H9 (cell line): Measurements from ENCODE around the gene PDZD2. TPM values are rescaled to one million over a fixed set of nuclear protein-coding genes. Genes with fewer than 3 reads are reported as not detected.
A peak's percentile ranks its signal among the peaks of the same experiment; 100 is the strongest.

Source experiments
- DNase-seq: peaks from one replicate; pipeline ENCODE4 v3.0.0-alpha.2; 2017
- H2AFZ ChIP-seq: one replicate; pipeline ENCODE4 v1.6.1; 2013; ENCODE audit warnings: mild to moderate bottlenecking, low read length, control low read depth, moderate library complexity
- H2AK5ac ChIP-seq: 2 replicates; pipeline ENCODE4 v1.6.1; 2013; ENCODE audit warnings: low read length, control low read depth, mixed read lengths; ENCODE audit not compliant: insufficient read length
- H2BK120ac ChIP-seq: one replicate; pipeline ENCODE4 v1.6.1; 2013; ENCODE audit warnings: low read depth, mild to moderate bottlenecking, low read length, control low read depth, inconsistent platforms; ENCODE audit not compliant: poor library complexity, severe bottlenecking
- H2BK12ac ChIP-seq: 2 replicates; pipeline ENCODE4 v1.6.1; 2013; ENCODE audit warnings: low read length, control low read depth, mixed read lengths, low read depth; ENCODE audit not compliant: insufficient read length
- H2BK15ac ChIP-seq: 2 replicates; pipeline ENCODE4 v1.6.1; 2013; ENCODE audit warnings: low read depth, low read length, control low read depth
- H2BK20ac ChIP-seq: one replicate; pipeline ENCODE4 v1.6.1; 2013; ENCODE audit warnings: low read depth, mild to moderate bottlenecking, low read length, control low read depth, inconsistent platforms; ENCODE audit not compliant: poor library complexity, severe bottlenecking
- H2BK5ac ChIP-seq: 2 replicates; pipeline ENCODE4 v1.6.1; 2013; ENCODE audit warnings: low read length, control low read depth, mixed read lengths; ENCODE audit not compliant: insufficient read length
- H3K14ac ChIP-seq: 2 replicates; pipeline ENCODE4 v1.6.1; 2013; ENCODE audit warnings: low read length, control low read depth; ENCODE audit not compliant: insufficient read depth
- H3K18ac ChIP-seq: 2 replicates; pipeline ENCODE4 v1.6.1; 2013; ENCODE audit warnings: low read depth, mild to moderate bottlenecking, mixed read lengths, low read length, control low read depth; ENCODE audit not compliant: insufficient read length
- H3K23ac ChIP-seq: 2 replicates; pipeline ENCODE4 v1.6.1; 2013; ENCODE audit warnings: low read length, control low read depth, mixed read lengths, low read depth; ENCODE audit not compliant: insufficient read length
- H3K23me2 ChIP-seq: 2 replicates; pipeline ENCODE4 v1.6.1; 2013; ENCODE audit warnings: low read depth, mild to moderate bottlenecking, mixed read lengths, low read length, control low read depth; ENCODE audit not compliant: insufficient read length, poor library complexity, severe bottlenecking
- H3K27ac ChIP-seq: 2 replicates; pipeline ENCODE4 v1.5.1; 2013; ENCODE audit warnings: low read length, control low read depth, mixed read lengths, low read depth; ENCODE audit not compliant: insufficient read length
- H3K27me3 ChIP-seq: 2 replicates; pipeline ENCODE4 v1.6.1; 2013; ENCODE audit warnings: low read length, control low read depth, inconsistent platforms; ENCODE audit not compliant: insufficient read depth
- H3K4ac ChIP-seq: 2 replicates; pipeline ENCODE4 v1.6.1; 2013; ENCODE audit warnings: low read depth, mild to moderate bottlenecking, control low read depth, inconsistent platforms, low read length, moderate library complexity
- H3K4me1 ChIP-seq: 2 replicates; pipeline ENCODE4 v1.6.1; 2013; ENCODE audit warnings: low read length, control low read depth, inconsistent platforms; ENCODE audit not compliant: insufficient read depth
- H3K4me2 ChIP-seq: 2 replicates; pipeline ENCODE4 v1.6.1; 2013; ENCODE audit warnings: low read length, control low read depth, mixed read lengths; ENCODE audit not compliant: insufficient read length, insufficient read depth
- H3K56ac ChIP-seq: 2 replicates; pipeline ENCODE4 v1.6.1; 2013; ENCODE audit warnings: low read depth, mild to moderate bottlenecking, mixed read lengths, low read length, control low read depth; ENCODE audit not compliant: insufficient read length
- H3K79me1 ChIP-seq: 2 replicates; pipeline ENCODE4 v1.6.1; 2013; ENCODE audit warnings: low read depth, mild to moderate bottlenecking, moderate library complexity, low read length, control low read depth, inconsistent platforms; ENCODE audit not compliant: insufficient read depth, poor library complexity, severe bottlenecking
- H3K79me2 ChIP-seq: 2 replicates; pipeline ENCODE4 v1.6.1; 2013; ENCODE audit warnings: low read length, control low read depth, inconsistent platforms; ENCODE audit not compliant: insufficient read depth
- H3K9ac ChIP-seq: 2 replicates; pipeline ENCODE4 v1.6.1; 2013; ENCODE audit warnings: low read length, control low read depth, mixed read lengths; ENCODE audit not compliant: insufficient read length; ENCODE audit errors: extremely low read depth
- H3K9me3 ChIP-seq: one replicate; pipeline ENCODE4 v1.6.1; 2013; ENCODE audit warnings: low read depth, low read length, inconsistent platforms; ENCODE audit not compliant: control insufficient read depth
- H3T11ph ChIP-seq: one replicate; pipeline ENCODE4 v1.6.1; 2013; ENCODE audit warnings: mild to moderate bottlenecking, low read length, control low read depth, inconsistent platforms
- H4K20me1 ChIP-seq: one replicate; pipeline ENCODE4 v1.6.1; 2013; ENCODE audit not compliant: control insufficient read depth, insufficient read length, insufficient read depth
- H4K5ac ChIP-seq: 2 replicates; pipeline ENCODE4 v1.6.1; 2013; ENCODE audit warnings: low read depth, mild to moderate bottlenecking, mixed read lengths, low read length, control low read depth; ENCODE audit not compliant: insufficient read length
- H4K8ac ChIP-seq: replicated peaks from 2 replicates; pipeline ENCODE4 v1.6.1; 2013; ENCODE audit warnings: low read length, control low read depth, mixed read lengths, low read depth; ENCODE audit not compliant: insufficient read length
- H4K91ac ChIP-seq: 2 replicates; pipeline ENCODE4 v1.6.1; 2013; ENCODE audit warnings: low read depth, mild to moderate bottlenecking, moderate library complexity, mixed read lengths, low read length, control low read depth; ENCODE audit not compliant: insufficient read length
- H3K27ac Mint-ChIP-seq, 3 experiments: 2 replicates in 2 of 3; 3 replicates in 1 of 3; pipeline ENCODE4 v1.8.0; 2020 to 2021; ENCODE audit warnings: mixed read lengths in 3 of 3, mild to moderate bottlenecking in 1 of 3, moderate library complexity in 1 of 3
- H3K27me3 Mint-ChIP-seq: 2 replicates; pipeline ENCODE4 v1.8.0; 2021; ENCODE audit warnings: low read depth, mild to moderate bottlenecking, moderate library complexity, mixed read lengths
- H3K36me3 Mint-ChIP-seq, 3 experiments: 2 replicates in 2 of 3; 3 replicates in 1 of 3; pipeline ENCODE4 v1.8.0; 2020 to 2021; ENCODE audit warnings: low read depth in 3 of 3, mixed read lengths in 3 of 3; ENCODE audit not compliant: insufficient read depth in 1 of 3
- H3K4me1 Mint-ChIP-seq, 2 experiments: 2 replicates each; pipeline ENCODE4 v1.8.0; 2020; ENCODE audit warnings: mixed read lengths in 2 of 2
- H3K4me3 Mint-ChIP-seq, 2 experiments: 2 replicates in 1 of 2; 3 replicates in 1 of 2; pipeline ENCODE4 v1.8.0; 2020 to 2021; ENCODE audit warnings: mild to moderate bottlenecking in 2 of 2, mixed read lengths in 2 of 2, moderate library complexity in 1 of 2
- H3K9me3 Mint-ChIP-seq, 2 experiments: 2 replicates in 1 of 2; 3 replicates in 1 of 2; pipeline ENCODE4 v1.8.0; 2020; ENCODE audit warnings: mild to moderate bottlenecking in 2 of 2, mixed read lengths in 2 of 2, moderate library complexity in 1 of 2
- CTCF ChIP-seq: fragments of 200-600 bp; sonication (generic); conservative IDR thresholded peaks from 3 replicates; pipeline ENCODE4 v1.8.0; 2021; ENCODE audit warnings: antibody characterized with exemption, mild to moderate bottlenecking
- WGBS: extraction: QIAGEN DNeasy Blood & Tissue Kit; methylation state at CpG from one replicate; pipeline ENCODE4 v1.1.7; 2013; ENCODE audit warnings: missing lambda C conversion rate, low lambda C conversion rate, mixed read lengths; ENCODE audit not compliant: insufficient read length; ENCODE audit errors: extremely low coverage; 5-methylcytosine and 5-hydroxymethylcytosine counted together
- total RNA-seq: library from RNA; stranded (reverse); gene quantifications from 2 replicates; pipeline ENCODE4 v1.2.1, GENCODE V29; 2021

The PDZD2 gene
- total RNA-seq, 1 experiment from 2014 or later: 9.9 TPM

- Mint-ChIP-seq H3K4me3 (no peak overlapping the region), H3K4me1 (peaks cover 6% of the 10 kb centered on the region in 2 experiments), H3K27me3 (no peaks in the 10 kb centered on the region), H3K36me3 (peaks cover 0 to 72% (median 14%) of the 10 kb centered on the region in 3 experiments; a peak in 6 of 7 replicates), H3K27ac (0 out of 7 replicates have a peak overlapping the region, but pooled peaks of 2 of the 3 experiments have one; percentile 4 to 5), H3K9me3 (no peaks in the 10 kb centered on the region)
- H3K14ac ChIP-seq: no peak overlapping the region
- H2BK20ac ChIP-seq: no peak overlapping the region
- H3T11ph ChIP-seq: no peak overlapping the region
- H3K4me2 ChIP-seq: no peak overlapping the region
- no peaks in the 10 kb centered on the region for H3K23me2 ChIP-seq
- H2BK15ac ChIP-seq: no peak overlapping the region
- H3K27ac ChIP-seq: no peak overlapping the region
- no peak overlapping the region for H2BK5ac ChIP-seq
- no peaks in the 10 kb centered on the region for H3K27me3 ChIP-seq
- no peak overlapping the region for H3K9ac ChIP-seq
- H4K91ac ChIP-seq: no peak overlapping the region
- H2AK5ac ChIP-seq: no peak overlapping the region
- no peak for TF ChIP-seq CTCF
- H4K5ac ChIP-seq: no peak overlapping the region
- H3K4ac ChIP-seq: no peak overlapping the region
- H3K23ac ChIP-seq: no peak overlapping the region
- WGBS: no CpG with 5 or more reads among the region's 10 CpGs
- H3K79me1 ChIP-seq: no peaks in the 10 kb centered on the region
- H3K9me3 ChIP-seq: no peaks in the 10 kb centered on the region
- no peak overlapping the region for H2BK12ac ChIP-seq
- H3K18ac ChIP-seq: no peak overlapping the region
- no peak overlapping the region for H2BK120ac ChIP-seq
- H4K8ac ChIP-seq: no peak overlapping the region
- no peaks in the 10 kb centered on the region for H3K79me2 ChIP-seq
- H2AFZ ChIP-seq: no peak overlapping the region
- no peaks in the 10 kb centered on the region for H3K4me1 ChIP-seq
- no peaks in the 10 kb centered on the region for H4K20me1 ChIP-seq
- H3K56ac ChIP-seq: no peak overlapping the region
- no peak for DNase-seq
Observed at GRCh38 chr5:32096891-32097595, 458.1 kb downstream of the PDZD2 start.
